Measurements from ENCODE around the gene COQ2.

The COQ2 gene

DNA sequence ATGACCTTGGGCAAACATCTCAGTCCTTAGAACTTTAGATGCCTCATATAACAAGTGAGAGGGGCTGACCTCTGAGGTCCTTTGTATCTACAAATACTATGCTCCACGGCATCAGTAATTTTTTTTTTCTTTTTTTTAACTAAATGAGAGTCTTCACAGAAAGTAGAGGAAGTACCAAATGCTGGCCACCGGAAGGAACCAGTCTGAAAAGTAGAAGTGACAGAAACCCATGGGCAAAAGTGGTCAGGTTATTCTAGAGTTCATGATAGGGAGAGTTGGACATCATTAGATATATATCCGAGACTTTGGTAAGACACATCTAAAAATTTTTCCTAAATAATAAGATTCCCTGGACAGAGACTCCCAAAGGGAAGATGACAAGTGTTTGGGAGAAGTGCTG lies 53.7 kb downstream of the COQ2 start:
- TF ChIP-seq ZNF169 (tag by site-specific recombination; IDR thresholded peaks at IDR 0.05) (no peak), BCL11B (tag by site-specific recombination; IDR thresholded peaks at IDR 0.05; ENCODE audit: low read depth) (no peak), ZNF140 (tag by site-specific recombination; IDR thresholded peaks at IDR 0.05) (no peak), ZNF488 (tag by site-specific recombination; IDR thresholded peaks at IDR 0.05) (no peak), ZNF791 (tag by site-specific recombination; IDR thresholded peaks at IDR 0.05) (no peak), ZNF548 (tag by site-specific recombination; IDR thresholded peaks at IDR 0.05) (no peak), ZNF324 (tag by site-specific recombination; IDR thresholded peaks at IDR 0.05) (no peak), ZFHX2 (tag by site-specific recombination; conservative IDR thresholded peaks at IDR 0.05) (no peak)
- no peaks in the 10 kb centered on the region for H3K9me3 ChIP-seq (ENCODE audit: control insufficient read depth, insufficient read depth, low read depth, low read length)
- no peak overlapping the region for H3K27ac ChIP-seq (ENCODE audit: extremely low read depth, low read depth, low read length)
- no peaks in the 10 kb centered on the region for H3K4me1 ChIP-seq (ENCODE audit: control insufficient read depth, insufficient read depth, low read length)
- ChIA-PET CTCF (no interaction called here), POLR2A (no interaction called here)
- no peak overlapping the region for H3K4me3 ChIP-seq (ENCODE audit: low read depth, low read length)
- H3K36me3 ChIP-seq (ENCODE audit: control insufficient read depth in 2 of 2, insufficient read depth in 1 of 2, low read length in 2 of 2) = peaks cover 0 to 4% of the 10 kb centered on the region in 2 experiments; a peak in 1 of 3 replicates

DNA sequence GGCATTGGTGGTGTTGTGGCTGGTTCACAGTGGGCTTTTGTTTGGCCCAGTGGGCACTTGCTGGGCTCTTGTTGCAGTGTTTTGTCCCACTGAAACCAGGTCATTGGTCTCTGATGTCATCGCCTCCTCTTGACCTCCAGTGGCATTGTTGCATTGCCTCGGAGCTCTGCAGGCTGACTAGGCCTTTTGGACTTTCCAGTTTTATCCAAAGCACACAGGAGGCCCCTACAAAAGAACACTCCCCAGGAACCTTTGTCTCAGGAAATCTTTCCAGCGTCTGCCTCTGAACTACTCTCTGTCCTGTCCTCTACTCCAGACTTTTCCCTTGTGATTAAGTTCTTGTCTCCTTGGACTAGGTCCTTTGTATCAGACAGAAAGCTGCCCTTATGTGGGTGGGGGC lies 54.8 kb downstream of the COQ2 start:
- no peak overlapping the region for H3K4me3 ChIP-seq (ENCODE audit: low read depth, low read length)
- H3K9me3 ChIP-seq (ENCODE audit: control insufficient read depth, insufficient read depth, low read depth, low read length) = no peaks in the 10 kb centered on the region
- no peak for TF ChIP-seq ZFHX2 (tag by site-specific recombination; conservative IDR thresholded peaks at IDR 0.05)
- TF ChIP-seq BCL11B (tag by site-specific recombination; IDR thresholded peaks at IDR 0.05; ENCODE audit: low read depth) = no peak
- no peak for TF ChIP-seq GLIS1 (tag by site-specific recombination; IDR thresholded peaks at IDR 0.05)
- peaks cover 0 to 4% of the 10 kb centered on the region in 2 experiments; a peak in 1 of 3 replicates for H3K36me3 ChIP-seq (ENCODE audit: control insufficient read depth in 2 of 2, insufficient read depth in 1 of 2, low read length in 2 of 2)
- no peak overlapping the region for H3K27ac ChIP-seq (ENCODE audit: extremely low read depth, low read depth, low read length)
- ChIA-PET POLR2A (no interaction called here), CTCF (interaction anchor here (0.6 kb wide), 1 partner anchor 31 kb away, joined by 5 read pairs; no protein-coding TSS in a partner anchor)
- no peaks in the 10 kb centered on the region for H3K4me1 ChIP-seq (ENCODE audit: control insufficient read depth, insufficient read depth, low read length)

DNA sequence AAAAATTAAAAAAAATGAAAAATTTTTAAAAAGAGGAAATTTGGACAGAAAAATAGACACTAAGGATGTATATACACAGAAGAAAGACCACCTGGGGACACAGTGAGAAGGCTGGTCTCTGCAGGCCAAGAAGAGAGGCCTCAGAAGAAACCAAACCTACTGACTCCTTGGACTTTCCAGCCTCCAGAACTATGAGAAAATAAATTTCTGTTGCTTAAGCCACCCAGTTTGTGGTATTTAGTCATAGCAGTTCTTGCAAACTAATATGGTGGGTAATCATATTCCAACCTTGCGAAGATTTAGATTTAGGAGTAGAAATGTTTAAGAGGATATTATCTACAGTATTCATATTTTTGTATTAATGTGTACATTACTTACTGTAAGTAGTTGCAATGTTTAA lies 56.4 kb downstream of the COQ2 start:
- TF ChIP-seq ZSCAN30 (tag by site-specific recombination; IDR thresholded peaks at IDR 0.05) (no peak), ZFP41 (tag by site-specific recombination; IDR thresholded peaks at IDR 0.05; ENCODE audit: borderline replicate concordance) (no peak), YY2 (tag by site-specific recombination; IDR thresholded peaks at IDR 0.05) (no peak), ZNF621 (tag by site-specific recombination; IDR thresholded peaks at IDR 0.05) (no peak), ZNF626 (tag by site-specific recombination; IDR thresholded peaks at IDR 0.05) (no peak), ZNF311 (tag by site-specific recombination; IDR thresholded peaks at IDR 0.05; ENCODE audit: borderline replicate concordance) (no peak), ZNF114 (tag by site-specific recombination; IDR thresholded peaks at IDR 0.05) (no peak), ZNF529 (tag by site-specific recombination; IDR thresholded peaks at IDR 0.05; ENCODE audit: insufficient replicate concordance) (no peak), ZNF704 (tag by site-specific recombination; IDR thresholded peaks at IDR 0.05) (no peak), ZNF404 (tag by site-specific recombination; IDR thresholded peaks at IDR 0.05) (no peak), ZNF777 (tag by site-specific recombination; IDR thresholded peaks at IDR 0.05; ENCODE audit: borderline replicate concordance) (no peak), ZNF157 (tag by site-specific recombination; IDR thresholded peaks at IDR 0.05) (no peak), ZNF10 (tag by site-specific recombination; IDR thresholded peaks at IDR 0.05) (no peak), ZNF121 (tag by site-specific recombination; IDR thresholded peaks at IDR 0.05) (no peak), ZNF148 (tag by site-specific recombination; IDR thresholded peaks at IDR 0.05; ENCODE audit: borderline replicate concordance) (no peak), ZNF623 (tag by site-specific recombination; IDR thresholded peaks at IDR 0.05) (no peak)
- Histone ChIP-seq H3K27ac (ENCODE audit: extremely low read depth, low read depth, low read length) (no peak overlapping the region), H3K4me3 (ENCODE audit: low read depth, low read length) (no peak overlapping the region), H3K36me3 (ENCODE audit: control insufficient read depth in 2 of 2, insufficient read depth in 1 of 2, low read length in 2 of 2) (peaks cover 0 to 4% of the 10 kb centered on the region in 2 experiments; a peak in 1 of 3 replicates), H3K9me3 (ENCODE audit: control insufficient read depth, insufficient read depth, low read depth, low read length) (no peaks in the 10 kb centered on the region), H3K4me1 (ENCODE audit: control insufficient read depth, insufficient read depth, low read length) (no peaks in the 10 kb centered on the region)
- POLR2A ChIA-PET = no interaction called here
- CTCF ChIA-PET = no interaction called here
